Occipital lobe (tissue), 2 donors: ENCODE measurements around the gene KRT85. TPM values are rescaled to one million over a fixed set of nuclear protein-coding genes. Genes with fewer than 3 reads are reported as not detected.

Experiments
- DNase-seq: peaks from one replicate; lab custom pipeline; 2025; lab: John Stamatoyannopoulos, UW
- total RNA-seq: library from RNA; depleted of rRNA; stranded (reverse); fragments of >200 nt; gene quantifications from one replicate; pipeline ENCODE4 v1.2.3, GENCODE V29; 2014

The KRT85 gene
- total RNA-seq, 1 donor from 2014 or later: not detected

DNA sequence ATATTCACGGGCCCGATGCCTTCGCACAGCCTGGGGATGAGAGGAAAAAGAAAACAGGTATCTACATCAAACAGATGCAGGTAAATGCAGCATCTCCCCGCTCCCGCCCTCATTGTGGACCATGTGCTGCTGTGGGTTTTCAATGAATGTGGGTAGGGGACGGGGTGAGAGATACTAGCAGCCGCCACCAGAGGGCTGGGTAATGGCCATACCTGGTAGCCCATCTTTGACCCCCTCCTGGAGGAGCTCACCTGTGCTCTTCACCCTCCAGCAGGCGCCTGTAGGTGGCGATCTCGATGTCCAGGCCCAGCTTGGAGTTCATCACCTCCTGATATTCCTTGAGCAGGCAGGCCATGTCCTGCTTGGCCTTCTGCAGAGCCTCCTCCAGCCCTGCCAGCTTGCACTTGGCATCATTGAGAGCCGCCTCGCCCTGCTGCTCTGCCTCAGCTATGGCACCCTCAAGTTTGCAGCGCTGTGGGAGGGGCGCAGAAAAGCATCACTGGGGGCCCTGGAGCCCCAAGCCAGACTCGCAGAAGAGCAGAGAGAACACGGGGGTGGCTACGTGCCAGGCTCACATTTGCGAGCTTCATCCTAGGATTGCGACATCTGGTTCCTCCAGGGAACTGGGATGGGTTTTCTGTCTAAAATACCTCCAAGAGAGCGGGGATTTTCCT, 28.6 kb upstream of the KRT85 start:
- no peak for DNase-seq

- DNase-seq: no peak
These were observed 27.6 kb upstream of the KRT85 start for GRCh38 chr12:52394836-52395405.

- no peak for DNase-seq
These were observed 25.3 kb upstream of the KRT85 start for GRCh38 chr12:52392465-52393007.

GRCh38 chr12:52391618-52392002, 24.3 kb upstream of the KRT85 start:
- peak; percentile 50 for DNase-seq

- DNase-seq: no peak
These were observed 23.7 kb upstream of the KRT85 start for GRCh38 chr12:52390739-52391617.

GRCh38 chr12:52389313-52390207, 22.3 kb upstream of the KRT85 start:
- DNase-seq: peak; percentile 50

- DNase-seq: peak; percentile 33
These were observed 20.6 kb upstream of the KRT85 start for GRCh38 chr12:52387859-52388258.

DNA sequence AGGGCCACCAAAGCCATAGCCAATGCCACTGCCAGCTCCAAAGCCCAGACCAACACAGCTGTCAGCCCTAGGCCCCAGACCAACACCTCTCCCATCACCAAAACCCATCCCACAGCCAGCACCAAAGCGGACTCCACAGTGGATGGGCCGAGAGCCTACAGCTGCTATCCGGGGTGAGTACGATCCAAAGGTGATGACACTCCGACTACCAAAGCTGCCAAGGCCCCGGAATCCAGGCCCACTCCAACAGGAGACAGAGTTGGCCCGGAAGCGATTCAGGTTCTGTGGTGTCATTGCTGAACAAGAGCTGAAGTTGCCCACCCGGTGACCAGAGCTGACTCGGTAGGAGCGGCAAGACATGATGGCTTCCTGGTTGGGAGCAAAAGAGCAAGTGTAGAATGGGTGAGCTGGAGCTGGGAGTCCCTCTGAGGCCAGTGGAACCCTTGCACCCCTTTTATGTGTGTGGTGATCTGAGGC, 18.0 kb upstream of the KRT85 start, which contains the start of gene KRT84:
TSS of gene KRT84 (minus strand) at position 427 of the 477 bp plus-strand sequence. CDS start at position 360, 67 bp downstream.
- no peak for DNase-seq

GRCh38 chr12:52383331-52383730, 16.1 kb upstream of the KRT85 start:
- DNase-seq: no peak

GRCh38 chr12:52382854-52383253, 15.6 kb upstream of the KRT85 start:
- no peak for DNase-seq

DNA sequence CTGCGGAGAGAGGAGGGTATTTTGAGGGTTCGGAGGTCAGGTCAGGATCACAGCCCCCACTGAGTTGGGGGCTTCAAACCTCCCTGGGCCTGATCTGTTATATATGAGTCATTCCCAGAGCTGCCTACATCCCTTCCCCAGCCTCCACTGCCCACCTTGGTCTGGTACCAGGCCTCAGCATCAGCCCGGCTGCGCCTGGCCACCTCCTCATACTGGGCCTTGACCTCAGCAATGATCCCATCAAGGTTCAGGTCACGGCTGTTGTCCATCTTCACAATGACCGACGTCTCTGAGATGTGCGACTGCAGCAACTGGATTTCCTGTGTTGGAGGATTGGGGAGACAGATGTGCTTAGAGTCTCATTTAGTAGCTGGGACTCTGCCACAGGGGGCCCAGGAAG, 13.9 kb upstream of the KRT85 start:
- no peak for DNase-seq

DNA sequence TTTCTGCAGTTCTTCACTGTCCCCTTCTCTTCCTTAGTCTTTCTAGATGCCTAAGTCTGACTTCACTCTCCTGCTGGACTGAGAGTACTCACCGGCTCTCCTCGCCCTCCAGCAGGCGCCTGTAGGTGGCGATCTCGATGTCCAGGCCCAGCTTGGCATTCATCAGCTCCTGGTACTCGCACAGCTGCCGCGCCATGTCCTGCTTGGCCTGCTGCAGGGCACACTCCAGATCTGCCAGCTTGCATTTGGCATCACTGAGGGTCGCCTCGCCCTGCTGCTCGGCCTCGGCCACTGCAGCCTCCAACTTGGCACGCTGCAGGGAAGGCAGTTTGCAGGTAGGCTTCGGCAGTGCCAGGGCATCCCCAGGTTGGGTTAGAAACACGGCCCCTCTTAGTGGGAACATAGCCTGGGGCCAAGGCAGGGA, 13.0 kb upstream of the KRT85 start:
- DNase-seq: no peak

GRCh38 chr12:52379536-52379935, 12.3 kb upstream of the KRT85 start:
- no peak for DNase-seq

DNA sequence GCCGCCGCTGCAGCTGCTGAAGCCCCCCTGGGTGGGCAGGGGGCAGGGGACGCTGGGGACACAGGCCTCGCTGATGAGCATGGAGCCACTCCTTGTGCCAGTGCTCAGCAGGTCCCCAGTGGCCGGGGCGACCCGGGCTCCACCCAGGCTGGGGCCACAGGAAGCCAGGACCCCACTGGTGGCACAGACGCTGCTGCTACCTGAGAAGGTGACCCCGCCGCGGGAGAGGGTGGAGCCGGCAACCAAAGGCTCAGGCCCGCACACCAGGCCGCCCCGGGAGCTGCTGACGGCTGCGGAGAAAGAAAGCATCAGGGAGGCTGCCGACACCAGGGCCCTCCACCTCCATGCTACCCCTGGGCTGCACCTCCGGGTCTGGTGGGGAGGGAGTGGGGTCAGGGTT, 10.8 kb upstream of the KRT85 start:
- DNase-seq: no peak

DNA sequence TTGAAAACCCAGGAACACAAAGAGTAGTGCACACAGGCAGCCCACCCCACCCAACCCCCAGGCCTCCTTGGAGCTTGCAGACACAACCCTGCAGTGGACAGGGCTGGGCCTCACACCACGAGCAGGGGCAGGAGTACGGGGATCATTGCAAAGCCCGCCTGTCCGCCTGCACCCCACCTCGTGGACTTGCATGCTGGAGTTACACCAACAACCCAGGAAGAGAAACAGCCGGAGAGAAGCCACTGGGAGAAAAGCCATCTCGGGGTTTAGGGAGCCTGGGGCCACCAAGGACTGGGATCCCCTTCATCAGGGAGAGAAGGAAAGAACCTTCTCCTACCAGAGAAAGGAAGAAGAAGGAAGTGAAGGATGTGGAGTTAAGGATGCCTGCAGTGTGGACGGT, 10.0 kb upstream of the KRT85 start:
- no peak for DNase-seq

- peak; percentile 72 for DNase-seq
These were observed 5.2 kb upstream of the KRT85 start for GRCh38 chr12:52372216-52373154.

GRCh38 chr12:52371716-52372115, 4.4 kb upstream of the KRT85 start:
- DNase-seq: no peak

DNA sequence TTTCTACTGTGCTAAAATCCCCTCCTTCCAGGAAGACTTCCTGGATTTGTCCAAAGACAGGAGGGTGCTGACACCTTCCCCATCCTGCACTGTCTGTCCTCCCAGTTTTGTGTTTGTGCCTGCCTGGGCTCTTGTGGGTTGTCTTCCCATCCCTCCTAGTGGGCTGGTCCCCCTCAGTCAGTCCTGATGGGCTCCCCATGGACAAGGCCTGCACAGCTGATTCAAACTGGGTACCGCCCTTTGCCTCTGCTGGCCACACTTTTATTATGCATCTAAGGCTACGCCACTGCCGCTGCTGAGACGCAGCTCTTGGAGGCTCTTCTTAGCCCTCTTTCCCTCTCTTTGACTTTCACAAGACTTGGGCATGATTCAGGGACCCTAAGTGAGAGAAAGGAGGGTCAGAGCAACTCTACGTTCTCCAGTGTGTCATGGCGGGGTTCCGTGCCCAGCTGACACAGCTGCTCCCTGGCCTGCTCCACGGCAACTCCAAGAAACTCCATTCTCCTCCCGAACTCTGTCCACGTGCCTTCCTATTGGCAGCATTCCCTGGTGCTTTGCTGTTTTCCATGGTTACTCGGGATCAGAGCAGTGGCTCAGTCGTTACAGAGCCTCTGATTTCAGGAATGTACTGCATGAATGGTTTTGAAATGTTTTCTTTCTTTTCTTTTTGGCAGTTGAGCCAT, 3.8 kb upstream of the KRT85 start:
- DNase-seq: peak; percentile 47

DNA sequence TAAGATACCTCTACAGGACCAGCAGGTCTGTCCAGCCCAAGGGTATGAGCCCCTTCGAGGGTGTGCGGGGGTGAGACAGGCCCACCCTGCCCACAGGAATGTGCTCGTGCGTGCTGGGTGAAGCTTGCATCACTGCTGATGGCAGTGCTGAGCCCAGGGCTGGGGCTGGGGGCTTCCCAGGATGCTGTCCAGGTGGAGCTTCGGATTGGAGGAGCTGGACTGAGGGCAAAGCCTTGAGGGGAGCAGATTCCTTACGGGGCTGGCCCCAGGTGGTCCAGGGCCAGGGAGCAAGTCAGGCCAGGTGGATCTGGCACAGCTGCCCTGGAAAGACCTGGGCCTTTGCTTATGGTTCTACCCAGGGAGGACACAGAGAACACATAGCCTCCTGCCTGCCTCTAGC, 2.5 kb upstream of the KRT85 start:
- DNase-seq: no peak
